Adipose tissue (tissue), 3 donors: ENCODE data around the gene COPA. TPM values are rescaled to one million over a fixed set of nuclear protein-coding genes. Genes with fewer than 3 reads are reported as not detected.

Source experiments
- H3K27ac ChIP-seq: one replicate; pipeline ENCODE4 v1.5.1; 2013; ENCODE audit warnings: low read depth, low read length
- WGBS, 3 donors: extraction: QIAGEN DNeasy Blood & Tissue Kit; methylation state at CpG; one replicate each; pipeline ENCODE4 v1.1.7; 2013; 5-methylcytosine and 5-hydroxymethylcytosine counted together
- polyA plus RNA-seq, 3 donors: library from polyadenylated mRNA; stranded (reverse); fragments of 200-250 nt; gene quantifications; one replicate each; pipeline ENCODE4 v1.2.3, GENCODE V29; 2013
- donor health status: healthy with polysubstance abuse.
- donor health status: Bipolar disorder and iron deficiency.
- donor health status: healthy.

Gene COPA
- polyA plus RNA-seq, 3 donors = 47.4 to 86.6 (median 75.8) TPM

GRCh38 chr1:160365325-160365724 is 22.3 kb upstream of the COPA start:
- H3K27ac ChIP-seq = no peak overlapping the region
- 89 to 100% (median 100%) methylated on average over 1 of the region's 1 CpG for WGBS, 3 donors

- 71 to 76% (median 75%) methylated on average over 12 of the region's 12 CpGs for WGBS, 3 donors
- H3K27ac ChIP-seq = no peak overlapping the region
Observed at GRCh38 chr1:160363951-160364735, 21.1 kb upstream of the COPA start.

- no peak overlapping the region for H3K27ac ChIP-seq
- 44 to 63% (median 56%) methylated on average over 5 of the region's 5 CpGs for WGBS, 3 donors
Observed at GRCh38 chr1:160363010-160363409, 20.0 kb upstream of the COPA start.

GRCh38 chr1:160362168-160362957 is 19.3 kb upstream of the COPA start:
- 69 to 74% (median 74%) methylated on average over 9 of the region's 9 CpGs for WGBS, 3 donors
- no peak overlapping the region for H3K27ac ChIP-seq

GRCh38 chr1:160361814-160362167 is 18.7 kb upstream of the COPA start:
- H3K27ac ChIP-seq = no peak overlapping the region
- 74 to 92% (median 80%) methylated on average over 4 of the region's 4 CpGs for WGBS, 3 donors

GRCh38 chr1:160361199-160361598 is 18.1 kb upstream of the COPA start:
- 58 to 72% (median 63%) methylated on average over 2 of the region's 2 CpGs for WGBS, 3 donors
- H3K27ac ChIP-seq = no peak overlapping the region

- 88 to 89% (median 89%) methylated on average over 8 of the region's 8 CpGs for WGBS, 3 donors
- H3K27ac ChIP-seq = no peak overlapping the region
Observed at GRCh38 chr1:160360227-160360695, 17.2 kb upstream of the COPA start.

GRCh38 chr1:160359559-160360226 is 16.6 kb upstream of the COPA start:
- 81 to 88% (median 86%) methylated on average over 9 of the region's 9 CpGs for WGBS, 3 donors
- H3K27ac ChIP-seq = no peak overlapping the region

GRCh38 chr1:160358073-160358472 is 15.0 kb upstream of the COPA start:
- H3K27ac ChIP-seq = no peak overlapping the region
- WGBS, 3 donors = 67 to 81% (median 78%) methylated on average over 4 of the region's 4 CpGs

GRCh38 chr1:160357286-160358002 is 14.4 kb upstream of the COPA start:
- H3K27ac ChIP-seq = no peak overlapping the region
- 76 to 81% (median 77%) methylated on average over 7 of the region's 7 CpGs for WGBS, 3 donors

- 64 to 86% (median 83%) methylated on average over 5 of the region's 5 CpGs for WGBS, 3 donors
Observed at GRCh38 chr1:160354388-160354985, 11.4 kb upstream of the COPA start.

GRCh38 chr1:160353223-160353622 is 10.2 kb upstream of the COPA start:
- H3K27ac ChIP-seq = no peak overlapping the region
- WGBS, 3 donors = 93 to 100% (median 95%) methylated on average over 2 of the region's 2 CpGs

More at GRCh38 chr1:160354388-160354985, 11.4 kb upstream of the COPA start:
- no peak overlapping the region for H3K27ac ChIP-seq

GRCh38 chr1:160352555-160352954 is 9.5 kb upstream of the COPA start:
- H3K27ac ChIP-seq = no peak overlapping the region
- 86 to 94% (median 93%) methylated on average over 8 of the region's 8 CpGs for WGBS, 3 donors

GRCh38 chr1:160351629-160352028 is 8.6 kb upstream of the COPA start:
- no peak overlapping the region for H3K27ac ChIP-seq
- 73 to 83% (median 81%) methylated on average over 4 of the region's 4 CpGs for WGBS, 3 donors

GRCh38 chr1:160346958-160347357 is 3.9 kb upstream of the COPA start:
- no peak overlapping the region for H3K27ac ChIP-seq

GRCh38 chr1:160346463-160346862 is 3.4 kb upstream of the COPA start:
- WGBS, 3 donors = 71 to 83% (median 83%) methylated on average over 10 of the region's 10 CpGs
- no peak overlapping the region for H3K27ac ChIP-seq

More at GRCh38 chr1:160346958-160347357, 3.9 kb upstream of the COPA start:
- 45 to 75% (median 55%) methylated on average over 4 of the region's 4 CpGs for WGBS, 3 donors

- 94 to 95% (median 94%) methylated on average over 6 of the region's 6 CpGs for WGBS, 3 donors
- no peak overlapping the region for H3K27ac ChIP-seq
Observed at GRCh38 chr1:160344936-160345335, 1.9 kb upstream of the COPA start.

- WGBS, 3 donors = 53 to 83% (median 75%) methylated on average over 3 of the region's 3 CpGs
- no peak overlapping the region for H3K27ac ChIP-seq
Observed at GRCh38 chr1:160344241-160344640, 1.2 kb upstream of the COPA start.
